A673 (cell line): ENCODE results near the gene CHD2. TPM values are rescaled to one million over a fixed set of nuclear protein-coding genes. Genes with fewer than 3 reads are reported as not detected.

Experiments used
- BruUV-seq: library from RNA; stranded (reverse); fragments of 400-500 nt; replicated peaks from 2 replicates; lab custom pipeline; 2021; lab: Mats Ljungman, UMichigan
- CTCF ChIA-PET: fragments of 300-600 bp; sonication (Branson Sonifier 250); formaldehyde crosslinking; loops from one replicate; lab custom pipeline; 2022; ENCODE audit warnings: antibody characterized with exemption; lab: Charles Lee
- POLR2A ChIA-PET: fragments of 300-600 bp; sonication (Branson Sonifier 250); formaldehyde crosslinking; loops from one replicate; lab custom pipeline; 2022; ENCODE audit warnings: antibody characterized with exemption; ENCODE audit not compliant: low non-redundant PET; lab: Charles Lee
- DNase-seq: peaks from one replicate; pipeline ENCODE4 v3.0.0-alpha.2; 2015; ENCODE audit warnings: low spot score
- H3K27ac ChIP-seq: fragments of 200-600 bp; sonication (generic); 2 replicates; pipeline ENCODE4 v1.5.1; 2016; ENCODE audit warnings: mixed run types, low read depth, mild to moderate bottlenecking, mixed read lengths, antibody characterized with exemption, low read length; ENCODE audit not compliant: poor library complexity, severe bottlenecking
- H3K27me3 ChIP-seq: fragments of 200-600 bp; sonication (generic); replicated peaks from 2 replicates; pipeline ENCODE4 v1.6.1; 2017; ENCODE audit warnings: mixed run types, low read depth, mild to moderate bottlenecking, mixed read lengths, antibody characterized with exemption, low read length; ENCODE audit not compliant: insufficient read depth, poor library complexity
- H3K36me3 ChIP-seq: fragments of 200-600 bp; sonication (generic); 2 replicates; pipeline ENCODE4 v1.6.1; 2016; ENCODE audit warnings: mixed run types, mild to moderate bottlenecking, mixed read lengths, antibody characterized with exemption, low read length; ENCODE audit not compliant: insufficient read depth, poor library complexity, severe bottlenecking
- H3K4me1 ChIP-seq: fragments of 200-600 bp; sonication (generic); 2 replicates; pipeline ENCODE4 v1.6.1; 2017; ENCODE audit warnings: mixed run types, mild to moderate bottlenecking, mixed read lengths, antibody characterized with exemption, low read length; ENCODE audit not compliant: insufficient read depth, poor library complexity, severe bottlenecking
- H3K4me3 ChIP-seq: fragments of 200-600 bp; sonication (generic); 2 replicates; pipeline ENCODE4 v1.5.1; 2016; ENCODE audit warnings: low read depth, mixed run types, mild to moderate bottlenecking, mixed read lengths, low read length; ENCODE audit not compliant: poor library complexity, severe bottlenecking
- H3K9me3 ChIP-seq: fragments of 200-600 bp; sonication (generic); 2 replicates; pipeline ENCODE4 v1.6.1; 2016; ENCODE audit warnings: mixed run types, low read depth, mild to moderate bottlenecking, mixed read lengths, antibody characterized with exemption, low read length; ENCODE audit not compliant: poor library complexity, severe bottlenecking
- EZH2 ChIP-seq: fragments of 200-600 bp; sonication (generic); IDR thresholded peaks from 2 replicates; pipeline ENCODE4 v1.6.1; 2017; ENCODE audit warnings: borderline replicate concordance, low read depth, mild to moderate bottlenecking, mixed read lengths, antibody characterized with exemption, low read length; ENCODE audit not compliant: poor library complexity, severe bottlenecking
- intact Hi-C: fragments of 100-400 bp; cut with micrococcal nuclease; formaldehyde crosslinking; loops from one replicate; pipeline ENCODE4 v1.10.0; 2022; ENCODE audit not compliant: unreplicated experiment
- total RNA-seq: library from RNA; stranded (reverse); gene quantifications from 2 replicates; pipeline ENCODE4 v1.2.3, GENCODE V29; 2021
- TF ChIP-seq, protein P1 (sequence below): fragments of 300-800, 200-600 bp; sonication (generic); conservative IDR thresholded peaks from 2 replicates; pipeline ENCODE4 v1.5.1; 2017; ENCODE audit warnings: low read depth, mild to moderate bottlenecking, antibody characterized with exemption, low read length, moderate library complexity, mixed read lengths

CHD2 gene
- total RNA-seq, 1 experiment from 2014 or later = 75.7 TPM

DNA sequence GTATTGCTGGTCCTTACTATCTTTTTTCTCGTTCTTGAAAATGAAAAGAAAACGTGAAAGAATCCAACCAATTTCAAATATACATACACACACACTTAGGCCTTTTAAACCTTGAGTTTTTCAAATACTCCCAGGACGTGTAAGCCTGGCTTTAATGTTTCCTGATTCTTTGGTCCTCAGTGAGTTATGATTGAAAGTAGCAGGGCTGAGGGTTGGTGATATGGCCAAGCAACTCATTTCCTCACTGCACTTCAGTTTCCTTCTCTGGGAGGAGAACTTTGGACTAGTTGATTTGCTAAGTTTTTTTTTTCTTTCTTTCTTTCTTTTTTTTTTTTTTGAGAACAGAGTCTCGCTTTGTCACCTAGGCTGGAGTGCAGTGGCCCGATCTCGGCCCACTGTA, 34.6 kb downstream of the CHD2 start:
- H3K4me3 ChIP-seq = no peak overlapping the region
- H3K36me3 ChIP-seq = peaks cover 92% of the 10 kb centered on the region
- no peak overlapping the region for H3K27ac ChIP-seq
- peaks cover 3% of the 10 kb centered on the region for H3K4me1 ChIP-seq
- ChIA-PET CTCF (no interaction called here), POLR2A (no interaction called here)
- BruUV-seq = no TSS peak
- intact Hi-C loops = no loop called here
- no peak for TF ChIP-seq EZH2
- TF ChIP-seq, protein P1, sequence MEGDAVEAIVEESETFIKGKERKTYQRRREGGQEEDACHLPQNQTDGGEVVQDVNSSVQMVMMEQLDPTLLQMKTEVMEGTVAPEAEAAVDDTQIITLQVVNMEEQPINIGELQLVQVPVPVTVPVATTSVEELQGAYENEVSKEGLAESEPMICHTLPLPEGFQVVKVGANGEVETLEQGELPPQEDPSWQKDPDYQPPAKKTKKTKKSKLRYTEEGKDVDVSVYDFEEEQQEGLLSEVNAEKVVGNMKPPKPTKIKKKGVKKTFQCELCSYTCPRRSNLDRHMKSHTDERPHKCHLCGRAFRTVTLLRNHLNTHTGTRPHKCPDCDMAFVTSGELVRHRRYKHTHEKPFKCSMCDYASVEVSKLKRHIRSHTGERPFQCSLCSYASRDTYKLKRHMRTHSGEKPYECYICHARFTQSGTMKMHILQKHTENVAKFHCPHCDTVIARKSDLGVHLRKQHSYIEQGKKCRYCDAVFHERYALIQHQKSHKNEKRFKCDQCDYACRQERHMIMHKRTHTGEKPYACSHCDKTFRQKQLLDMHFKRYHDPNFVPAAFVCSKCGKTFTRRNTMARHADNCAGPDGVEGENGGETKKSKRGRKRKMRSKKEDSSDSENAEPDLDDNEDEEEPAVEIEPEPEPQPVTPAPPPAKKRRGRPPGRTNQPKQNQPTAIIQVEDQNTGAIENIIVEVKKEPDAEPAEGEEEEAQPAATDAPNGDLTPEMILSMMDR = no peak
- no peaks in the 10 kb centered on the region for H3K27me3 ChIP-seq
- DNase-seq = no peak
- H3K9me3 ChIP-seq = no peaks in the 10 kb centered on the region

DNA sequence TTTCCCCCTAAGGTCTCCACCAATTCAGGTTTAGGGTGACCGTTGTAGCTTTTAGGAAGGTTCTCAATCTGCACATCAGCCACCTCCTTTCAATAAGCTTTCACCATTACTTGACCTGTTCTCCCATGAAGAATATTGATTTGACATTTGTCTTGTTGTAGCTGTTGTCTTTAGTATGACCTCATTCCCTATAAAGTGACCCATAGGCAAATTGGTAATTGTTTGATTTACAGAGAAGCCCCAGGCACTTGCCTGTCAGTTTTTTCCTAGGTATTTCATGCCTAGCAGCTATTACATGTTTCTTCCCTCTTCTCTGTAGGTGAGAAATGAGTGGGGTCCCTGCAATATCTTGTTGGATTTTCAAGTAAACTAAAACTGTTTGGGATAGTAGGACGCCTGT, 36.0 kb downstream of the CHD2 start:
- H3K9me3 ChIP-seq = no peaks in the 10 kb centered on the region
- intact Hi-C loops = no loop called here
- H3K36me3 ChIP-seq = peaks cover 89% of the 10 kb centered on the region
- H3K4me1 ChIP-seq = peaks cover 3% of the 10 kb centered on the region
- no peaks in the 10 kb centered on the region for H3K27me3 ChIP-seq
- H3K27ac ChIP-seq = no peak overlapping the region
- CTCF ChIA-PET = no interaction called here
- no peak for DNase-seq
- no peak overlapping the region for H3K4me3 ChIP-seq
- no peak for TF ChIP-seq EZH2
- TF ChIP-seq, protein P1 = no peak
- POLR2A ChIA-PET = no interaction called here
- no TSS peak for BruUV-seq

DNA sequence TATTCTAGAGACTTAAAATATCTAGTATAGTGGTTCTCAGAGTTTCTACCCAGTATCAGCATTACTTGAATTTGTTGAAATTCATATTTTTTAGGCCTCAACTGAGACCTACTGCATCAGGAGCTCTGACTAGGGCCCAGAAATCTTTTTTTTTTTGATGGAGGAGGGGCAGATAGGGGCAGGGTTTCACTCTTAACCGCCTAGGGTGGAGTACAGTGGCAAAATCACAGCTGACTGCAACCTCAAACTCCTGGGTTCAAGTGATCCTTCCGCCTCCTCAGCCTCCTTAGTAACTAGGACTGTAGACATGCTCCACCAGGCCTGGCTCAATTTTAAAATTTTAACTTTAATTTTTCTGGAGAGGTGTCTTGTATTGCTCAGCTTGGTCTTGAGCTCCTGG, 36.6 kb downstream of the CHD2 start:
- no peak overlapping the region for H3K27ac ChIP-seq
- CTCF ChIA-PET = no interaction called here

More for the DNA sequence above, 36.6 kb downstream of the CHD2 start:
- no peak for DNase-seq
- Histone ChIP-seq H3K9me3 (no peaks in the 10 kb centered on the region), H3K27me3 (no peaks in the 10 kb centered on the region), H3K4me1 (peaks cover 3% of the 10 kb centered on the region), H3K4me3 (no peak overlapping the region), H3K36me3 (peaks cover 89% of the 10 kb centered on the region)
- intact Hi-C loops = no loop called here
- no peak for TF ChIP-seq EZH2
- TF ChIP-seq, protein P1 = no peak
- no TSS peak for BruUV-seq
- POLR2A ChIA-PET = no interaction called here
